HG03439 (cell line): ENCODE measurements around the gene LDLRAD4.
"Not testable (repeated sequence)": the region's sequence is repeated elsewhere in the genome, so short reads cannot be mapped to it uniquely, and the experiment has no call there.

Experiments used
- ATAC-seq: cut with Tn5 transposase; IDR thresholded peaks from one replicate; pipeline ENCODE4 v1.9.1; 2021; ENCODE audit warnings: mild to moderate bottlenecking, moderate library complexity; ENCODE audit not compliant: unreplicated experiment

LDLRAD4 gene

GRCh38 chr18:13640266-13640860 is 421.8 kb downstream of the LDLRAD4 start:
- no peak for ATAC-seq

- no peak for ATAC-seq
Measured at GRCh38 chr18:13641551-13642439, 423.2 kb downstream of the LDLRAD4 start.

GRCh38 chr18:13642440-13642827 is 423.9 kb downstream of the LDLRAD4 start:
- ATAC-seq = no peak

- no peak for ATAC-seq
Measured at GRCh38 chr18:13643261-13643751, 424.7 kb downstream of the LDLRAD4 start.

GRCh38 chr18:13645093-13645492 is 426.5 kb downstream of the LDLRAD4 start:
- no peak for ATAC-seq

- ATAC-seq = no peak
Measured at GRCh38 chr18:13646633-13647032, 428.1 kb downstream of the LDLRAD4 start.

- ATAC-seq = no peak
Measured at GRCh38 chr18:13647761-13648160, 429.2 kb downstream of the LDLRAD4 start.

- no peak for ATAC-seq
Measured at GRCh38 chr18:13649397-13650390, 431.1 kb downstream of the LDLRAD4 start.

- ATAC-seq = no peak
Measured at GRCh38 chr18:13653746-13654433, 435.3 kb downstream of the LDLRAD4 start.

- ATAC-seq = no peak
Measured at GRCh38 chr18:13657974-13658373, 439.4 kb downstream of the LDLRAD4 start.

GRCh38 chr18:13658436-13659204 is 440.1 kb downstream of the LDLRAD4 start:
- no peak for ATAC-seq

GRCh38 chr18:13660510-13660909 is 441.9 kb downstream of the LDLRAD4 start:
- ATAC-seq = no peak

- no peak for ATAC-seq
Measured at GRCh38 chr18:13661051-13661778, 442.7 kb downstream of the LDLRAD4 start.

GRCh38 chr18:13661779-13662256 is 443.3 kb downstream of the LDLRAD4 start:
- no peak for ATAC-seq

- no peak for ATAC-seq
Measured at GRCh38 chr18:13672657-13673056, 454.1 kb downstream of the LDLRAD4 start.

- ATAC-seq = no peak
Measured at GRCh38 chr18:13676471-13676870, 457.9 kb downstream of the LDLRAD4 start.

- not testable (repeated sequence) for ATAC-seq
Measured at GRCh38 chr18:13677350-13677749, 458.8 kb downstream of the LDLRAD4 start.

GRCh38 chr18:13680612-13681011 is 462.1 kb downstream of the LDLRAD4 start:
- no peak for ATAC-seq

- ATAC-seq = no peak
Measured at GRCh38 chr18:13681701-13682100, 463.1 kb downstream of the LDLRAD4 start.
